ENCODE data around the gene BNIP5. TPM values are rescaled to one million over a fixed set of nuclear protein-coding genes. Genes with fewer than 3 reads are reported as not detected.

The BNIP5 gene
- total RNA-seq, 1 donor from 2014 or later, result not detected

- H3K4me1 Mint-ChIP-seq, result peaks cover 3% of the 10 kb centered on the region
- no peak overlapping the region for H3K4me3 Mint-ChIP-seq
- Histone ChIP-seq H3K4me2 (no peak overlapping the region), H4K20me1 (ENCODE audit: low read depth) (no peaks in the 10 kb centered on the region), H2AFZ (replicated peaks) (no peak overlapping the region), H3F3A (ENCODE audit: low read depth) (no peaks in the 10 kb centered on the region), H3K9ac (no peak overlapping the region), H3K4me3 (no peak overlapping the region), H3K36me3 (no peaks in the 10 kb centered on the region), H3K4me1 (no peaks in the 10 kb centered on the region), H3K9me3 (ENCODE audit: low read depth) (no peaks in the 10 kb centered on the region), H3K27me3 (no peaks in the 10 kb centered on the region), H3K79me2 (ENCODE audit: low read depth) (no peaks in the 10 kb centered on the region), H3K27ac (no peak overlapping the region)
- H3K9me3 Mint-ChIP-seq, result no peaks in the 10 kb centered on the region
- TF ChIP-seq EZH2phosphoT487 (IDR thresholded peaks at IDR 0.05) (no peak), EZH2 (IDR thresholded peaks at IDR 0.05) (no peak)
- TF ChIP-seq, protein P1, sequence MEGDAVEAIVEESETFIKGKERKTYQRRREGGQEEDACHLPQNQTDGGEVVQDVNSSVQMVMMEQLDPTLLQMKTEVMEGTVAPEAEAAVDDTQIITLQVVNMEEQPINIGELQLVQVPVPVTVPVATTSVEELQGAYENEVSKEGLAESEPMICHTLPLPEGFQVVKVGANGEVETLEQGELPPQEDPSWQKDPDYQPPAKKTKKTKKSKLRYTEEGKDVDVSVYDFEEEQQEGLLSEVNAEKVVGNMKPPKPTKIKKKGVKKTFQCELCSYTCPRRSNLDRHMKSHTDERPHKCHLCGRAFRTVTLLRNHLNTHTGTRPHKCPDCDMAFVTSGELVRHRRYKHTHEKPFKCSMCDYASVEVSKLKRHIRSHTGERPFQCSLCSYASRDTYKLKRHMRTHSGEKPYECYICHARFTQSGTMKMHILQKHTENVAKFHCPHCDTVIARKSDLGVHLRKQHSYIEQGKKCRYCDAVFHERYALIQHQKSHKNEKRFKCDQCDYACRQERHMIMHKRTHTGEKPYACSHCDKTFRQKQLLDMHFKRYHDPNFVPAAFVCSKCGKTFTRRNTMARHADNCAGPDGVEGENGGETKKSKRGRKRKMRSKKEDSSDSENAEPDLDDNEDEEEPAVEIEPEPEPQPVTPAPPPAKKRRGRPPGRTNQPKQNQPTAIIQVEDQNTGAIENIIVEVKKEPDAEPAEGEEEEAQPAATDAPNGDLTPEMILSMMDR (IDR thresholded peaks at IDR 0.05), result no peak
- peaks cover 13% of the 10 kb centered on the region for H3K27me3 Mint-ChIP-seq (ENCODE audit: insufficient read depth, low read depth)
- no peak for DNase-seq (ENCODE audit: low spot score)
- H3K27ac Mint-ChIP-seq, result no peak overlapping the region
- H3K36me3 Mint-ChIP-seq, result no peaks in the 10 kb centered on the region
Measured at GRCh38 chr6:36371211-36371610, 34.5 kb upstream of the BNIP5 start.

DNA sequence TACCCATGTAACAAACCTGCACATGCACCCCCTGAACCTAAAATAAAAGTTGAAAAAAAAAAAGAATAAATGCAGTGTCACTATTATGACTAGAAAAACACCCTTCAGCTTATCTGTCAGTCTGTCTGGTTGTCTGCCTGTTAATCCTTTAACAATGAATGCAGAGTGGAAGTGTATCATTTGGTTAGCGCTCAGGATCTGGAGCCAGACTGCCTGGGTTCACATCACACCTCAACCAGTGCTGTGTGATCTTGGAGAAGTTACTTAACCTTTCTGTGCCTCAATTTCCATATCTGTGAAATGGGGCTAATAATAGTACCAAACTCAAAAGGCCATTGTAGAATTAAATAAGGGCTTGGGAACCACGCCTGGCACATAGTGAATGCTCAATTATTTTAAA, 34.0 kb upstream of the BNIP5 start:
- H3K4me3 ChIP-seq, result no peak overlapping the region
- DNase-seq (ENCODE audit: low spot score), result no peak
- Mint-ChIP-seq H3K27me3 (ENCODE audit: insufficient read depth, low read depth) (peaks cover 9% of the 10 kb centered on the region), H3K36me3 (no peaks in the 10 kb centered on the region), H3K27ac (no peak overlapping the region), H3K4me3 (no peak overlapping the region), H3K4me1 (peaks cover 3% of the 10 kb centered on the region), H3K9me3 (no peaks in the 10 kb centered on the region)
- no peaks in the 10 kb centered on the region for H3K27me3 ChIP-seq
- no peak overlapping the region for H3K4me2 ChIP-seq
- TF ChIP-seq EZH2 (IDR thresholded peaks at IDR 0.05) (no peak), EZH2phosphoT487 (IDR thresholded peaks at IDR 0.05) (no peak)
- TF ChIP-seq, protein P1 (IDR thresholded peaks at IDR 0.05), result no peak
- H3K36me3 ChIP-seq, result no peaks in the 10 kb centered on the region
- no peak overlapping the region for H3K9ac ChIP-seq
- no peaks in the 10 kb centered on the region for H4K20me1 ChIP-seq (ENCODE audit: low read depth)
- no peaks in the 10 kb centered on the region for H3K4me1 ChIP-seq
- no peaks in the 10 kb centered on the region for H3K79me2 ChIP-seq (ENCODE audit: low read depth)
- no peak overlapping the region for H3K27ac ChIP-seq
- no peaks in the 10 kb centered on the region for H3F3A ChIP-seq (ENCODE audit: low read depth)
- H3K9me3 ChIP-seq (ENCODE audit: low read depth), result no peaks in the 10 kb centered on the region
- H2AFZ ChIP-seq (replicated peaks), result no peak overlapping the region

DNA sequence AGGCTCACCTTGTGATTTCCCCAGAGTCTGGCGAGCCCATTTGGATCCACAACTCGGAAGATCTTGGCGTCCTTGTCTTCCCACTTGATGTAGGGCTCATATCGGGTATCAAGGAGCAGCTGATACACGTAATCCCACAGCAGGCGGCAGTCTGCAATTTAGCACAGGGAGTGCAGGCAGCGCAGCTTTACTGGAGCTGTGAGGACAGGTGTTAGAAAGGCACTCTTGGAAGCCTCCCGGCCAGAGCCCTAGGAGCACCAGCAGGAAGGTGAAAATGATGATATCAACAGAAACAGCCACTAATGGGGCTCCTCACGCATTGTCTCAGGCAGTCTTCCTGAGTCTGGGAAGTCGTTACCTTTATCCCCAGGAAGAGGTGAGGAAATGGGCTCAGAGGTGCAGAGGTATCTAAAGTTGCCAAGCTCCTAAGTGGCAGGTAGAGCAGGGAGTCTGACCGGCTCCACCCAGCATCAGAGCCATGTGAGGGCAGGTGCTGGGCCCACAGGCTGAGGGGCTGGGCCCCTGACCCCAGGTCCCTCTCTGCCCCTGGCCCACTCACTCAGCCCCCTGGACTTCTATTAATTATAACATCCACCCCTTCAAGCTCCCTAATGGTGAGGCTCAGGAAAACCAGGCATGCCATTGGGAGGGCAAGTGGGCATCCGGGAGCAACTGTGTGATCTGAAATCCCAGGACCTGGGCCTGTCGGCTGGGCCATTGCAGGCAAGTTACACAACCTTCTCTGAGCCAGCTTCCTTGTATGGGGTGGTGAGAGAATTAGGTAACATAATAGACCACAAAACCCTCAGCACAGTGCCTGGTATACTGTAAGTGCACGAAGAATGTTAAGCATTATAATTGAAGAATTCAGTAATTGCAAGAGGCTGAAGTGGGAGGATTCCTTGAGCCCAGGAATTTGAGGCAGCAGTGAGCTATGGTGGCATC, 32.5 kb upstream of the BNIP5 start:
- H3K79me2 ChIP-seq (ENCODE audit: low read depth), result no peaks in the 10 kb centered on the region
- no peaks in the 10 kb centered on the region for H3K27me3 ChIP-seq
- no peak overlapping the region for H3K4me3 ChIP-seq
- TF ChIP-seq EZH2phosphoT487 (IDR thresholded peaks at IDR 0.05) (no peak), EZH2 (IDR thresholded peaks at IDR 0.05) (no peak)
- H3K9ac ChIP-seq, result no peak overlapping the region
- no peak for DNase-seq (ENCODE audit: low spot score)
- Mint-ChIP-seq H3K27me3 (ENCODE audit: insufficient read depth, low read depth) (peaks cover 6% of the 10 kb centered on the region), H3K9me3 (no peaks in the 10 kb centered on the region), H3K4me3 (no peak overlapping the region), H3K4me1 (peaks cover 3% of the 10 kb centered on the region), H3K36me3 (no peaks in the 10 kb centered on the region), H3K27ac (no peak overlapping the region)
- no peak overlapping the region for H2AFZ ChIP-seq (replicated peaks)
- no peaks in the 10 kb centered on the region for H3K4me1 ChIP-seq
- H3K36me3 ChIP-seq, result no peaks in the 10 kb centered on the region
- H3K4me2 ChIP-seq, result no peak overlapping the region
- no peaks in the 10 kb centered on the region for H3K9me3 ChIP-seq (ENCODE audit: low read depth)
- no peaks in the 10 kb centered on the region for H3F3A ChIP-seq (ENCODE audit: low read depth)
- H4K20me1 ChIP-seq (ENCODE audit: low read depth), result no peaks in the 10 kb centered on the region
- no peak overlapping the region for H3K27ac ChIP-seq

- TF ChIP-seq EZH2 (IDR thresholded peaks at IDR 0.05), result no peak
- TF ChIP-seq, protein P1 (IDR thresholded peaks at IDR 0.05), result no peak
- no peak for TF ChIP-seq EZH2phosphoT487 (IDR thresholded peaks at IDR 0.05)
- Mint-ChIP-seq H3K4me3 (no peak overlapping the region), H3K4me1 (peaks cover 3% of the 10 kb centered on the region), H3K36me3 (no peaks in the 10 kb centered on the region), H3K27ac (no peak overlapping the region), H3K27me3 (ENCODE audit: insufficient read depth, low read depth) (peaks cover 6% of the 10 kb centered on the region), H3K9me3 (no peaks in the 10 kb centered on the region)
- H3K4me1 ChIP-seq, result no peaks in the 10 kb centered on the region
- no peaks in the 10 kb centered on the region for H3K27me3 ChIP-seq
- H3K4me3 ChIP-seq, result no peak overlapping the region
- no peak overlapping the region for H3K27ac ChIP-seq
- H4K20me1 ChIP-seq (ENCODE audit: low read depth), result no peaks in the 10 kb centered on the region
- no peak overlapping the region for H2AFZ ChIP-seq (replicated peaks)
- DNase-seq (ENCODE audit: low spot score), result no peak
- no peaks in the 10 kb centered on the region for H3K79me2 ChIP-seq (ENCODE audit: low read depth)
- H3K9ac ChIP-seq, result no peak overlapping the region
- no peaks in the 10 kb centered on the region for H3F3A ChIP-seq (ENCODE audit: low read depth)
- H3K4me2 ChIP-seq, result no peak overlapping the region
- H3K9me3 ChIP-seq (ENCODE audit: low read depth), result no peaks in the 10 kb centered on the region
- no peaks in the 10 kb centered on the region for H3K36me3 ChIP-seq
Measured at GRCh38 chr6:36368421-36368820, 31.7 kb upstream of the BNIP5 start.
